Right forelimb (tissue), 1 donor: Measurements from ENCODE around the gene NDUFC1.

Experiments used
- DNase-seq: peaks from one replicate; pipeline ENCODE4 v3.0.0-alpha.2; 2018

The NDUFC1 gene

DNA sequence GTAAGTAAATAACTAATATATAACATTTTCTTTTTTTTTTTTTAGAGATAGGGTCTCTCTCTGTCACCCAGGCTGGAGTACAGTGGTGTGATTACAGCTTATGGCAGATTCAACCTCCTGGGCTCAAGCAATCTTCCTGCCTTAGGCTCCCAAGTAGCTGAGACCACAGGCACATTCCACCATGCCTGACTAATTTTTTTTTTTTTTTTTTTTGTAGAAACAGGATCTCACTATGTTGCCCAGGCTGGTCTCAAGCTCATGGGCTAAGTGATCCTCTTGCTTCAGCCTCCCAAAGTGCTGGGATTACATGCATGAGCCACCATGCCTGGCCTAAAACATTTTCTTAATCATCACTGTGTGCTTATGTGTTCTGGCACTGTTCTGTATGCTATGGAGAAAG, 55.0 kb downstream of the NDUFC1 start:
- no peak for DNase-seq

DNA sequence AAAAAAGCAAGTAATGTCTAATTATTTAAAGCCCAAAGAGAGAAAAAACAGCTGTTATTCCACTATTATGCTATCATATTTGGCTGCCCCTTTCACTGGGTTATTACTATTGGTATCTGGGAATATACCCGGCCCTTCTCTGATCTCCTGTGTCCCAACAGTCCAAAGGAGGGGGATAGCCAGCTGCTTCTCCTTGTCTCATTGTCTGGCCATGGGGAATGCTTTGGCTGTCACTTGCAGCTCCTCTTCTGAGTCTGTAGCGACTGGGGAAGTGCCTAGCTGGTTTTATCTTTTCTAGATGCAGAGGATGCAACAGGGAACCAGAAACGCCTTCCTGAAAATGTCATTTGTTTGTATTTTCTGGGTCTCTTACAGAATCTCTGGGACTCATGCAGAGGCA, 56.1 kb downstream of the NDUFC1 start:
- no peak for DNase-seq

DNA sequence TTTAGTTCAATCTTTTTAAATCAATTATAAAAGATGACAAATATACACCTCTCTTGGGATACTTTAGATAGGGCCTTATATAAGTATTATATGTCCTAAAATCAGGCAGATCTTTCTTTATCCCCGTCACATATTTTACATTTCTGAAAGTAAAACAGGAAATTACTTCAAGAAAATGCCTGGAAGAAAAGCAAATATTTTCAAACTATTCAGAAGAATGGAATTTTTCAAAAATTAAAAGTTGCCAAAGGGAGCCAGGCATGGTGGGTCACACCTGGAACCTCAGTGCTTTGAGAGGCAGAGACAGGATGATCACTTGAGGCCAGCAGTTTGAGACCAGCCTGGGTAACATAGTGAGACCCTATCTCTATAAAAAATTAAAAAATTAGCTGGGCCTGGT, 56.7 kb downstream of the NDUFC1 start:
- no peak for DNase-seq

GRCh38 chr4:139243448-139244365, 58.6 kb downstream of the NDUFC1 start:
- no peak for DNase-seq

- no peak for DNase-seq
Observed at GRCh38 chr4:139242511-139243051, 59.7 kb downstream of the NDUFC1 start.

- no peak for DNase-seq
Observed at GRCh38 chr4:139241784-139242151, 60.5 kb downstream of the NDUFC1 start.

DNA sequence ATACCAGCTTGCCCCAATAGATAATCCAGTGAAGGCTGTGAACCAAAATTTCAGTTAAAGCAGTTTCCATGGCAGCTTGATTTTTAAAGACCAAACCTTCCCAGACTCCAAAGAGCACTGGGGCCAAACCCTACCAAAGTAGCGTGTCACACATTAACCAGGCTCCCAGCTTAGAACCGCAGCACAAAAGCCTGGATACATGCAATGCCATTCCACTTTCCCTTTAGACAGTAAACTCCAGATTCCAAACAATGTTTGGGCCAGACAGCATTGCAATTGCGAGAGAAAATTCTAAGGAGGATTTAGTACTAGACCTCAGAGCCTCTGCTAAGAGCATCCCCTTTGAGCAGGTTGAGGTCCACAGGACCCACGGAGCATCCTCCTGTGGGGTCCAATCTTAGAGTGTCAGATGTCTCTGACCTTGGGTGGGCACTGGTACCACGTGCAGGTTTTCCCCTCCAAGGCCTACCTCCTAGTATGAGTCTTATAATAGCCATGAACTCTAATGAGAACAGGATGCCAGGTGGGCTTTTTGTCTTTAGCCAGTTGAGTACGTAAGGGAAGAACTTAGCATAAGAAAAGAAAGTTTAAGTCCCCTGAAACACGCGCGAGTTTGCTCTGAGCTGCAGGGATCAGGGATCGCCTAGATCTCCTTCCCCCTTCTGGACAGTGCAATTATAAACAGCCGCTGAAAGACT, 61.0 kb downstream of the NDUFC1 start:
- DNase-seq = no peak
